IPS-18c (cell line): ENCODE measurements around the gene TPST1.
"Not testable (repeated sequence)": the region's sequence is repeated elsewhere in the genome, so short reads cannot be mapped to it uniquely, and the experiment has no call there.

Source experiments
- H3K4me3 ChIP-seq: 2 replicates; pipeline ENCODE4 v1.7.0; 2013; ENCODE audit warnings: low read depth, mild to moderate bottlenecking, low read length, moderate library complexity; ENCODE audit not compliant: insufficient read depth
- H3K9me3 ChIP-seq: one replicate; pipeline ENCODE4 v1.6.1; 2013; ENCODE audit warnings: mild to moderate bottlenecking, low read length, moderate library complexity; ENCODE audit not compliant: control insufficient read depth, insufficient read depth

The TPST1 gene

DNA sequence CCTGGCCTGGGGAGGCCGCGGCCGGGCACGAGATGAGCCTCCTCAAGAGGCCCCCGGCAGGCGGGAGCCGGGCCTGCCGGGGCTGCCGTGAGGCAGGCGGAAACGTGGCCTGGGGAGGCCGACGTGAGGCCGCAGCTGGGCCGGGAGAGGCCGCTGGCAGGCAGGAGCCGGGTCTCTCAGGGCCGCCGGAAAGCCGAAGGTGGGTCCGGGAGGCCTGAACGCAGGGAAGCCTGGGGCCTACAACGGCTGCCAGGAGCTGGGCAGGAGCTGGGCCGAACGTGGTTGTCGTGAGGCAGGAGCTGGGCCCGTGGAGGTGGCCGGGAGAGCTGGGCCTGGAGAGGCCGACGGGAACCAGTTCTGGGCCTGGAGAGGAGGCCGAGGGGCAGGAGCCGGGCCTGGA is 171.9 kb downstream of the TPST1 start:
- no peak overlapping the region for H3K4me3 ChIP-seq
- no peaks in the 10 kb centered on the region for H3K9me3 ChIP-seq

DNA sequence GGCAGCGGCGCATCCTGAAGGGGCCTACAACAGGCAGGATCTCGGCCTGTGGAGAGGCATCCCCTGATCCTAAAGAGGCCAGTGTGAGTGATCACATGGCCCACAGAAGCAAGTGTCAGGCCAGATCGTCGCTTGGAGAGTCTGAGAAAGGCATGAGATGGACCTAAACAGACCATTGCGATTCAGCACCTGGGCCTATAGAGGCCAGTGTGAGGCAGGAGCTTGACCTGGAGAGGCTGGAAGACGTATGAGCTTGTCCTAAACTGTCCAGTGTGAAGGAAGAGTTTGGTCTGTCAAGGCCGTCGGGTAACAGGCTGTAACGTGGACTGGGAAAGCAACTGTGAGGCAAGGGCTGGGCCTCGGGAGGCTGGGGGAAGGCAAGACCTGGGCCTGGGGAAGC is 172.6 kb downstream of the TPST1 start:
- Histone ChIP-seq H3K4me3 (no peak overlapping the region), H3K9me3 (no peaks in the 10 kb centered on the region)

DNA sequence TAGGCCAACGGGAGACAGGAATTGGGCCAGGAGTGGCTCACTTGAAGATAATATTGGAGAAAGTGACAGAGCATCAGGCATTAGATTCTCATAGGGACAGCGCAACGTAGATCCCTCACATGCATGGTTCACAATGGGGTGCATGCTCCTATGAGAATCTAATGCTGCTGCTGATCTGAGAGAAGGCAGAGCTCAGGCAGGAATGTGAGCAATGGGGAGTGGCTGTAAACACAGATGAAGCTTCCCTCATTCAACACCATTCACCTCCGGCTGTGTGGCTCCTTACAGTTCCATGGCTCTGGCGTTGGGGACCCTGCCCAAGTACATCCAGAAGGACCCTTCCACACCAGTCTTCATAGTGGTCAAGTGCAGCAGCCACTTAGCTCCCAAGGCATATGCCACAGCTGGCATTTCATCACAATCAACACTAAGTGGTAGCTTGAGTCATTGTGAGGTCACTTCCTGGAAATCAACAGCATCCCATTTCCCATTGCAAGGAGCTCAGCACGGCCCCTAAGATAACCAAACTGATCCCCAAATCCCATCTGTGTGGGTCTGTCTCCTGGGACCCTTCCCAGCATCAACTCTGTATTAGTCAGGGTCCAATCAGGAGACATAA is 174.5 kb downstream of the TPST1 start:
- Histone ChIP-seq H3K4me3 (no peak overlapping the region), H3K9me3 (no peaks in the 10 kb centered on the region)

DNA sequence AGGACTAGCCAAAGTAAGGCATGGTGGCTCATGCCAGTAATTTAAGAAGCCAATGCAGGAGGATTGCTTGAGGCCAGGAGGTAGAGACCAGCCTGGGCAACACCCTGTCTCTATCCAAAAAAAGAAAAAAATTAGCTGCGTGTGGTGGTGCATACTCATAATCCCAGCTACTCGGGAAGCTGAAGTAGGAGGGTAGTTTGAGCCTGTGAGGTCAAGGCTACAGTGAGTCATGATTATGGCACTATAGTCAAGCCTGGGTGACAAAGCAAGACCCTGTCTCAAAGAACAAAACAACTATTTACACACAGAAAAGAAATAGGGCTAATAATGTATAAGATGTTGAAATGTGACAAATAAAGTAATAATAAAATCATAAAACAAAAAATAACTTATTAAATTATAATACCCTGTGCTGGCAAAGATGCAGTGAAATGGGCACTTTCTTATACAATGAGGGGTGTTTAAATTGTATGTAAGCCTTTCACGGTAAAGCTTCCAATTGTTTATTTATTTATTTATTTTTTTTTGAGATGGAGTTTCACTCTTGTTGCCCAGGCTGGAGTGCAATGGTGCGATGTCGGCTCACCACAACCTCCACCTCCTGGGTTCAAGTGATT is 175.2 kb downstream of the TPST1 start:
- H3K9me3 ChIP-seq, result no peaks in the 10 kb centered on the region
- H3K4me3 ChIP-seq, result no peak overlapping the region

DNA sequence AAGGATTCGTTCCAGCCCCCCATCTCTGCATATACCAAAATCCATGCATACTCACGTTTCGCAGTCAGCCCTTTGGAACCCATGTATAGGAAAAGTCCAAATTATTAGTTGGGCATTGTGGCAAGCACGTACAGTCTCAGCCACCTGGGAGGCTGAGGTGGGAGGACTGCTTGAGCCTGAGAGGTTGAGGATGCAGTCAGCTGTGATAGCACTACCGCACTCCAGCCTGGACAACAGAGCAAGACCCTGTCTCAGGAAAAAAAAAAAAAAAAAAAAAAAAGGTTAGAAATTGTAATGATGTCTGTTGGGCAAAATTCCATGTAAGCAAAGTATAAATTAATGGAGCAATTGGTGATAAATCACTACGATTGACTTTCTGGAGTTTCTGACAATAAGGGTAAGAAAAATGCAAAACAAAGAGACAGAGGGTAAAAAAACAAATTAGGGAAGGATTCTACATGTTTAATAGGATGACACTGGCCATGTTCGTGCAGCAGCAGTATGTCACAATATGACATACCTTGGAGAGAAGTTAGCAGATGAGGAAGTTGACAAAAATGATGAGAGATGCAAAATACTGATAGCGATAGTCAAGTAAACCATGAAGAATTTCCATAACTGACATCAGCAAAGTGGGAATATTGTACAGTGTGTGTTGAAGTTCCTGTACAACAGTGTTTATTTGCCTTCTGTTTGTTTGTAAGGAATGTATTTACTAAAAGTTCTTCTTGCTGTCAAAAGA is 177.2 kb downstream of the TPST1 start:
- H3K9me3 ChIP-seq, H3K4me3 ChIP-seq: not testable (repeated sequence)

DNA sequence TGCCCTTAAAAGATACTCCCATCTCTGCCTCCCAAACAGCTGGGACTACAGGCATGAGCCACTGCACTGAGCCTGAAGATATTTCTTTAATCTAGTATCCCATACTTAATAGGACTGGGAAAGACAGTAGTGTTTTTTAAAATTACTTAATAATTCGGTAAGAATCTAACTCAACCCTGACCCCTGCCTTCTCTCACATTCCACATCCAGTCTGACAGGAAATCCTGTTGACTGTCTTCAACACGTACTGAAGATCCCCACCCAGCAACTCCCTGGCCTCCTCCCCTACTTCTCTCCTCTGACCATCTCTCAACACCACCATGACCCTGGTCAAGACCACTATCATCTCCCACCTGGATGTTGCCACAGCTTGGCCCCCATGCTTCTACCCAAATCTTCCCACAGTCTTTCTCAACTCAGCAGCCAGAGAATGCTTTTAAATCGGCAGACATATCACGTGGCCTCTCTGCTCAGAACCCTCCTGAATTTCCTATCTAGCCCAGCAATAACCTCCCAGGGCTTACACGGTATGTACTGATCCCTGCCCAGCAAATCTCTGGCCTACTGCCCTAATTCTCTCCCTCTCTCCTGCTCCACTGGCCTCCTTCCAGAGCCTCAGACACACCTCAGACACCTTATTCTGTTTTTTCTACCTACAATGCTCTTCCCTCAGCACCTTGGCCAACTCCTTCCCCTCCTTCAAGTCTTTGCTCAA is 180.2 kb downstream of the TPST1 start:
- H3K9me3 ChIP-seq, H3K4me3 ChIP-seq: not testable (repeated sequence)

DNA sequence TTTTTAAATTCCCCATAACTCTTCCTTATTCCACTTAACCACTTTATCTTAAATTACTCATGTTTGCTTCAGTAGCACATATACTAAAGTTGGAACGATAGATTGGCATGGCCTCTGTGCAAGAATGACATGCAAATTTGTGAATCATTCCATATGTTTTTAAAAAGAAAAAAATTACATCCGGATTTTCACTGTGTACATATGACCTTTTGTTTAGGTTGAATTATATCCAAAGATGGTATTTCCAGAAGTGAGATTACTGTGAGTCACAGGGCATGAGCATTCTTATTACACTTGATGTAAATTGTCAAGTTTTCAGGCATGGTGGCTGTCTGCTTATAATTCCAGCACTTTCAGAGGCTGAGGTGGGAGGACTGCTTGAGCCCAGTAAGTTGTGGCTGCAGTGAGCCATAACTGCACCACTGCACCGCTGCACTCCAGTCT is 190.0 kb downstream of the TPST1 start:
- H3K9me3 ChIP-seq, H3K4me3 ChIP-seq: not testable (repeated sequence)

DNA sequence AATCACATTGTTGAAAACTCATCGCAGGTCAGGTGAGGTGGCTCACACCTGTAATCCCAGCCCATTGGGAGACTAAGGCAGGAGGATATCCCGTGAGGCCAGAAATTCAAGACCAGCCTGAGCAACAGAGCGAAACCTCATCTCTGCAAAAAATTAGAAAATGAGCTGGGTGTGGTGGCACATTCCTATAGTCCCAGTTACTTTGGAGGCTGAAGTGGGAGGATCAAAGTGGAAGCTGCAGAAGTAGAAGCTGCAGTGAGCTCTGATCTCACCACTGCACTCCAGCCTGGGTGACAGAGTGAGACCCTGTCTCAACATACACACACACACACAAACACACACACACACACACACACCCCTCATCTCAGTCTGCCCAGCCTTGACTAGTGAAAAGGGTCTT is 190.9 kb downstream of the TPST1 start:
- not testable (repeated sequence) for H3K4me3 ChIP-seq, H3K9me3 ChIP-seq

DNA sequence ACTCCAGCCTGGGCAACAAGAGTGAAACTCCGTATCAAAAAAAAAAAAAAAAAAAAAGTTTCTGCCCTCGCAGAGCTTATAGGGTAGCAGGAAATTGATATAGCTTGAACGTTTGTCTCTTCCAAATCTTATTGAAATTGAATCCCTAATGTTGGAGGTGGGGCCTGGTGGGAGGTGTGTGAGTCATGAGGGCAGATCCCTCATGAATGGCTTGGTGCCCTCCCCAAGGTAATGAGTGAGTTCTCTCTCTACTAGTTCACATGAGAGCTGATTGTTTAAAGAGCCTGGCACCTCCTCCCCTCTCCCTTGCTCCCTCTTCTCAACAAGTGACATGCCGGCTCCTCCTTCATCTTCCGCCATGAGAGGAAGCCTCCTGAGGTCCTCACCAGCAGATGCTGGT is 193.7 kb downstream of the TPST1 start:
- not testable (repeated sequence) for H3K9me3 ChIP-seq, H3K4me3 ChIP-seq

DNA sequence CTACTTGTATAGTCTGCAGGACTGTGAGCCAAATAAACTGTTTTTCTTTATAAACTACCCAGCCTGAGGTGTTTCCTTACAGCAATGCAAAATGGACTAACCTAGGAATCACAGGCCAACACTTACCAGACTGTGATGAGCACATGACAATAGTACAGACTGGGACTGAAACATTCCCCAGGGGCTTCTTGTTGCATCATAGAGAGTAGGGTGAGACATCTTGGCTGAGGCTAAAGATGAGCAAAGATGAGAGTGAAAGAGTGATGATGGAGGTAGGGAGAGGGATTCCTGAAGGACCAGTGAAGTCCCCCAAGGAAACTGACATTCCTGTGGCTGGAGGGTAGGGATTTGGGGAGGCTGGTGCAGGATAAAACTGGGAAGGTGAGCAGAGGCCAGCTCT is 194.4 kb downstream of the TPST1 start:
- Histone ChIP-seq H3K4me3 (no peak overlapping the region), H3K9me3 (peaks cover 2% of the 10 kb centered on the region)

DNA sequence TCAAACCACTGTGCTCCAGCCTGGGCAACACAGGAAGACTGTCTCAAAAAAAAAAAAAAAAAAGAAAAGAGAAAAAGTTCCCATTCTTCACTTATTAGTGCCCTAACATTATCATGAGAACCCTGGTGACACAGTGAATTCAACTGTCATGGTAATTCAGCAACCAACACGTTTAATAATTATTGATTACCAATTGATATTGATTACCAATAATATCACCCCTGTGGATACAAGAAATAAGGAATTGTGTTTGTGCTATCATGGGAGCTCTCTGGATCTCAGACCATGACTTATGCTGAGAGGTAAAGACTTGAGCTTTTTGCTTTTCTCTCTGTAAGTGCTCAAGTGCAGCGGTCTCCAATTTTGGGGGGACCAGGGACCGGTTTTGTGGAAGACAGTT is 195.3 kb downstream of the TPST1 start:
- Histone ChIP-seq H3K4me3 (no peak overlapping the region), H3K9me3 (peaks cover 2% of the 10 kb centered on the region)

DNA sequence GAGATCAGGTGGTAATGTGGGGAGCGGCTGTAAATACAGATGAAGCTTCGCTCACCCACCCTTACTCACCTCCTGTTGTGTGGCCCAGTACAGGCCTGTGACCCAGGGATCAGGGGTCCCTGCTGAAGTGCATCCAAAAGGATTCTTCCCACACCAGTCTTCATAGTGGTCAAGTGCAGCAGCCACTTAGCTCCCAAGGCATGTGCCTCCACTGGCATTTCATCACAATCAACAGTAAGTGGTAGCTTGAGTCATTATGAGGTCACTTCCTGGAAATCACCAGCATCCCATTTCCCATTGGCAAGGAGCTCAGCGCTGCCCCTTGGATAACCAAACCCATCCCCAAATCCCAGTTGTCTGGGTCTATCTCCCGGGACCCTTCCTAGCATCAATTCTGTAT is 196.0 kb downstream of the TPST1 start:
- H3K4me3 ChIP-seq, H3K9me3 ChIP-seq: not testable (repeated sequence)

DNA sequence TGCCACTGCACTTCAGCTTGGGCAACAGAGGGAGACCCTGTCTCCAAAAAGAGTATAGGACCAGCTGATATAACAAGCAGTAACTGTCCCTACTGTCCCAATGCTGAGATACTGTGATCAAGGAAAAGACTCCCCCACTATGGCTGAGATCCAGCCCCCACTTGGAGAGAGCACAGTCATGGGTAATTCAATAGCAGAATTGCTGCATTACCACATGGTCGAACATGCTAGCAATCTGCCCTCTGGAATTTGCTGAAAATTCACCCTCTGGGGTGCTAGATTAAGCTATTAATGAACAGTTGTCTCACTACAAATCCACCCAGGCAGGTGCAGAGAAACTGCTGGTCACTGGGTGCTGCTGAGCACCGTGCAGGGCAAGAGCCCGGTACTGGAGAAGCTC is 196.8 kb downstream of the TPST1 start:
- not testable (repeated sequence) for H3K4me3 ChIP-seq, H3K9me3 ChIP-seq

DNA sequence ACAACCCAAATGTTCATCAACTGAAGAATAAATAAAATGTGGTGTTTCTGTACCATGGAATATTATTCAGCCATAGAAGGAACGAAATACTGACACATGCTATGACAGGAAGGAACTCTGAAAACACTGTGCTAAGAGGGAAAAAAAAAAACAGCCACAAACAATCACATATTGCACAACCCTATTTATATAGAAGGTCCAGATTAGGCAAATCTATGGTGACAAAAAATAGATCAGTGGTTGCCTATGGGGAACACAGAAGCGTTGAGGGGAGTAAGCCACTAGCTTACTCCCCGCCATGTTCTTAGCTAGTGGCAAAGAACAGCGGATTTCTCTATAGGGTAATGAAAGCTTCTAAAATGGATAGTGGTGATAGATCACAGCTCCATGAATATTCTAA is 198.4 kb downstream of the TPST1 start:
- Histone ChIP-seq H3K4me3 (no peak overlapping the region), H3K9me3 (peaks cover 2% of the 10 kb centered on the region)

DNA sequence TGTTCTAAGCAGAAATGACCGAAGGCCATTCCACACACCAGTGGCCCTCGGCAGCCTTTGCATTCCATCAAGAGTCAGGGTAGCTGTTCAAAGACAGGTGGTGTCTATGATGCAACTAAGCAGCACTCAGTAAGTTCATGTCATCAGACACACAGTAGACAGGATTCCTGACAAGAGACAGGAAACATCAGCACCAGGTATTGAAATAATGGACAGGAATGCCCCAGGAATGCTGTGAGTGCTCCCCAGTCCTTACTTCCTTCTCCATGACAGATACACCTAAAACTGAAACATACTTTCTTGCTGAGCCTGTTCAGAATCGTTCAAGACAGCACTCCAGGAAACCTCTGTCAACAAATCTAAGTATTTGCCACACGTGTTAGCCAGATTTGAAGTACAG is 204.4 kb downstream of the TPST1 start:
- Histone ChIP-seq H3K9me3 (no peaks in the 10 kb centered on the region), H3K4me3 (no peak overlapping the region)
